ENCODE results near the gene ERP29. TPM values are rescaled to one million over a fixed set of nuclear protein-coding genes. Genes with fewer than 3 reads are reported as not detected.
"Not testable (repeated sequence)": the region's sequence is repeated elsewhere in the genome, so short reads cannot be mapped to it uniquely, and the experiment has no call there.

ERP29 gene
- polyA plus RNA-seq, 1 donor from 2014 or later = 159 TPM

DNA sequence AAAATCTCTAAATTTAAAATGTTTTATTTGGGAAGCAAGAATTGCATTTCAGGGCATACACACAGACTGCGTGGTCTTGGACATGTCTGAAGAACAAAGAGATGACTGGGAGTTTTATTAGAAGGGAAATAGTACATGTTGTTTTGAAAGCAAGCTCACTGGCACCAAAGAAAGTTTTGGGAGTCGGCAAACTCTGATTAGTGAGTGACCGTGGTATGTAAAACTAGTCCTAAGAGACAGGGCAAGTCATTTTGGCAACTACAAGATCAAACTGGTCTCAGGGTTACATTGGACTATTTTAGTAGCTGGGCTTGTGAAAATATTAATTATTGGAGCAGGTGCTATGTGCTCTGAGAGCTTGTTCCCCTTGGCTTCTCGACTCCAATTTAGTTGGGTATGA, 15.2 kb upstream of the ERP29 start:
- TF ChIP-seq RAD21 (conservative IDR thresholded peaks at IDR 0.05) (no peak), EP300 (conservative IDR thresholded peaks at IDR 0.05; ENCODE audit: poor library complexity, severe bottlenecking) (no peak), MXI1 (conservative IDR thresholded peaks at IDR 0.05; ENCODE audit: poor library complexity, severe bottlenecking) (no peak), EZH2 (IDR thresholded peaks at IDR 0.05; ENCODE audit: borderline replicate concordance, insufficient read depth, low read length, poor library complexity, severe bottlenecking) (no peak), SMC3 (conservative IDR thresholded peaks at IDR 0.05; ENCODE audit: poor library complexity) (no peak), TAF1 (IDR thresholded peaks at IDR 0.05; ENCODE audit: low read depth) (no peak), POLR2AphosphoS5 (IDR thresholded peaks at IDR 0.05) (no peak)
- TF ChIP-seq, protein P1, sequence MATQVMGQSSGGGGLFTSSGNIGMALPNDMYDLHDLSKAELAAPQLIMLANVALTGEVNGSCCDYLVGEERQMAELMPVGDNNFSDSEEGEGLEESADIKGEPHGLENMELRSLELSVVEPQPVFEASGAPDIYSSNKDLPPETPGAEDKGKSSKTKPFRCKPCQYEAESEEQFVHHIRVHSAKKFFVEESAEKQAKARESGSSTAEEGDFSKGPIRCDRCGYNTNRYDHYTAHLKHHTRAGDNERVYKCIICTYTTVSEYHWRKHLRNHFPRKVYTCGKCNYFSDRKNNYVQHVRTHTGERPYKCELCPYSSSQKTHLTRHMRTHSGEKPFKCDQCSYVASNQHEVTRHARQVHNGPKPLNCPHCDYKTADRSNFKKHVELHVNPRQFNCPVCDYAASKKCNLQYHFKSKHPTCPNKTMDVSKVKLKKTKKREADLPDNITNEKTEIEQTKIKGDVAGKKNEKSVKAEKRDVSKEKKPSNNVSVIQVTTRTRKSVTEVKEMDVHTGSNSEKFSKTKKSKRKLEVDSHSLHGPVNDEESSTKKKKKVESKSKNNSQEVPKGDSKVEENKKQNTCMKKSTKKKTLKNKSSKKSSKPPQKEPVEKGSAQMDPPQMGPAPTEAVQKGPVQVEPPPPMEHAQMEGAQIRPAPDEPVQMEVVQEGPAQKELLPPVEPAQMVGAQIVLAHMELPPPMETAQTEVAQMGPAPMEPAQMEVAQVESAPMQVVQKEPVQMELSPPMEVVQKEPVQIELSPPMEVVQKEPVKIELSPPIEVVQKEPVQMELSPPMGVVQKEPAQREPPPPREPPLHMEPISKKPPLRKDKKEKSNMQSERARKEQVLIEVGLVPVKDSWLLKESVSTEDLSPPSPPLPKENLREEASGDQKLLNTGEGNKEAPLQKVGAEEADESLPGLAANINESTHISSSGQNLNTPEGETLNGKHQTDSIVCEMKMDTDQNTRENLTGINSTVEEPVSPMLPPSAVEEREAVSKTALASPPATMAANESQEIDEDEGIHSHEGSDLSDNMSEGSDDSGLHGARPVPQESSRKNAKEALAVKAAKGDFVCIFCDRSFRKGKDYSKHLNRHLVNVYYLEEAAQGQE (IDR thresholded peaks at IDR 0.05; ENCODE audit: borderline replicate concordance) = no peak
- TF ChIP-seq, protein P2, sequence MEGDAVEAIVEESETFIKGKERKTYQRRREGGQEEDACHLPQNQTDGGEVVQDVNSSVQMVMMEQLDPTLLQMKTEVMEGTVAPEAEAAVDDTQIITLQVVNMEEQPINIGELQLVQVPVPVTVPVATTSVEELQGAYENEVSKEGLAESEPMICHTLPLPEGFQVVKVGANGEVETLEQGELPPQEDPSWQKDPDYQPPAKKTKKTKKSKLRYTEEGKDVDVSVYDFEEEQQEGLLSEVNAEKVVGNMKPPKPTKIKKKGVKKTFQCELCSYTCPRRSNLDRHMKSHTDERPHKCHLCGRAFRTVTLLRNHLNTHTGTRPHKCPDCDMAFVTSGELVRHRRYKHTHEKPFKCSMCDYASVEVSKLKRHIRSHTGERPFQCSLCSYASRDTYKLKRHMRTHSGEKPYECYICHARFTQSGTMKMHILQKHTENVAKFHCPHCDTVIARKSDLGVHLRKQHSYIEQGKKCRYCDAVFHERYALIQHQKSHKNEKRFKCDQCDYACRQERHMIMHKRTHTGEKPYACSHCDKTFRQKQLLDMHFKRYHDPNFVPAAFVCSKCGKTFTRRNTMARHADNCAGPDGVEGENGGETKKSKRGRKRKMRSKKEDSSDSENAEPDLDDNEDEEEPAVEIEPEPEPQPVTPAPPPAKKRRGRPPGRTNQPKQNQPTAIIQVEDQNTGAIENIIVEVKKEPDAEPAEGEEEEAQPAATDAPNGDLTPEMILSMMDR (IDR thresholded peaks at IDR 0.05; ENCODE audit: poor library complexity, severe bottlenecking) = no peak
- Histone ChIP-seq H3K9me3 (ENCODE audit: low read length) (no peaks in the 10 kb centered on the region), H4K20me1 (ENCODE audit: insufficient read depth) (no peaks in the 10 kb centered on the region), H3K36me3 (ENCODE audit: insufficient read depth, low read length) (no peaks in the 10 kb centered on the region), H3K9ac (ENCODE audit: low read length) (no peak overlapping the region), H2AFZ (ENCODE audit: low read depth, low read length) (no peak overlapping the region), H3K4me3 (ENCODE audit: low read length) (no peak overlapping the region), H3K4me2 (ENCODE audit: low read length) (no peak overlapping the region), H3K27ac (ENCODE audit: low read length) (no peak overlapping the region), H3K79me2 (replicated peaks; ENCODE audit: insufficient read depth, low read length) (no peaks in the 10 kb centered on the region), H3F3A (ENCODE audit: insufficient read depth, low read length, poor library complexity, severe bottlenecking) (no peaks in the 10 kb centered on the region), H3K27me3 (ENCODE audit: insufficient read depth, low read depth, low read length) (no peaks in the 10 kb centered on the region), H3K9me2 (ENCODE audit: insufficient read depth, low read length) (no peaks in the 10 kb centered on the region)

DNA sequence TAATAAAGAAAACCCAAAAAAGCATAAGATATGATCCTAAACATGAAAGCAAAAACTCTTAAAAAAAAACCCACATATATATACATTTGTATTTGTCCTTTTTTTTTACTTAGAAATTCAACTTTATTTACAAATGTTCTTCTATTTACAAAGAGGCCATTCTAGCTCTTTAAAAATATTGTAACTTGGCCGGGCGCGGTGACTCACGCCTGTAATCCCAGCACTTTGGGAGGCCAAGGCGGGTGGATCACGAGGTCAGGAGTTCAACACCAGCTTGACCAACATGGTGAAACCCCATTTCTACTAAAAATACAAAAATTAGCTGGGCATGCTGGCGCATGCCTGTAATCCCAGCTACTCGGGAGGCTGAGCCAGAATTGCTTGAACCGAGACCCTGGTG, 14.1 kb upstream of the ERP29 start:
- H2AFZ ChIP-seq (ENCODE audit: low read depth, low read length); H3K9ac ChIP-seq (ENCODE audit: low read length); H4K20me1 ChIP-seq (ENCODE audit: insufficient read depth); H3K27me3 ChIP-seq (ENCODE audit: insufficient read depth, low read depth, low read length); H3K27ac ChIP-seq (ENCODE audit: low read length); H3K36me3 ChIP-seq (ENCODE audit: insufficient read depth, low read length); H3K9me3 ChIP-seq (ENCODE audit: low read length); H3K4me3 ChIP-seq (ENCODE audit: low read length); H3K79me2 ChIP-seq (replicated peaks; ENCODE audit: insufficient read depth, low read length); H3K4me2 ChIP-seq (ENCODE audit: low read length); H3F3A ChIP-seq (ENCODE audit: insufficient read depth, low read length, poor library complexity, severe bottlenecking); H3K9me2 ChIP-seq (ENCODE audit: insufficient read depth, low read length): not testable (repeated sequence)

DNA sequence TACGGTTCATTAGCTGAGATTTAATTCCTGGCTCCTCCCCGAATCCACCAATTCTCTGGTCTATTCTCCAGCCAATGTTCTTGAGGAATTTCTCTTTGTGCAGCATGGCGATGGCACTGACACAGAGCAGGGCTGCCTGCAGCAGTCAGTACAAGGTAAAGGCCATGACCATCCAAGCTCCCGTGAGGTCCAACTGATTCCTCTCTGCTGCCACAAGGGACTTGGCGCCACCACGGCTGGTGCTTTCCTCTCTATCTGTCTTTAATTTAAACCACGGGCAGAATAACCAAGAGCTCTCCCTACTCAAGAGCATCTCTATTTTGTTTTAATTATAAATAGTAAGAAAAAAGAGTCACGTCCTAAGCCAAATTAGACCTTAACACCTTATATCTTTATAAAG, 12.4 kb upstream of the ERP29 start:
- Histone ChIP-seq H4K20me1 (ENCODE audit: insufficient read depth) (no peaks in the 10 kb centered on the region), H3K9ac (ENCODE audit: low read length) (no peak overlapping the region), H3K27ac (ENCODE audit: low read length) (no peak overlapping the region)

More for the DNA sequence above, 12.4 kb upstream of the ERP29 start:
- Histone ChIP-seq H3K9me3 (ENCODE audit: low read length) (no peaks in the 10 kb centered on the region), H3K27me3 (ENCODE audit: insufficient read depth, low read depth, low read length) (no peaks in the 10 kb centered on the region), H3K36me3 (ENCODE audit: insufficient read depth, low read length) (no peaks in the 10 kb centered on the region), H2AFZ (ENCODE audit: low read depth, low read length) (no peak overlapping the region), H3K79me2 (replicated peaks; ENCODE audit: insufficient read depth, low read length) (no peaks in the 10 kb centered on the region), H3K4me3 (ENCODE audit: low read length) (no peak overlapping the region), H3K4me2 (ENCODE audit: low read length) (no peak overlapping the region), H3K9me2 (ENCODE audit: insufficient read depth, low read length) (no peaks in the 10 kb centered on the region), H3F3A (ENCODE audit: insufficient read depth, low read length, poor library complexity, severe bottlenecking) (no peaks in the 10 kb centered on the region)
- TF ChIP-seq, protein P1 (IDR thresholded peaks at IDR 0.05; ENCODE audit: borderline replicate concordance) = no peak
- TF ChIP-seq EZH2 (IDR thresholded peaks at IDR 0.05; ENCODE audit: borderline replicate concordance, insufficient read depth, low read length, poor library complexity, severe bottlenecking) = no peak
- TF ChIP-seq POLR2AphosphoS5 (IDR thresholded peaks at IDR 0.05) = no peak
- no peak for TF ChIP-seq RAD21 (conservative IDR thresholded peaks at IDR 0.05)
- TF ChIP-seq, protein P2 (IDR thresholded peaks at IDR 0.05; ENCODE audit: poor library complexity, severe bottlenecking) = no peak
- no peak for TF ChIP-seq SMC3 (conservative IDR thresholded peaks at IDR 0.05; ENCODE audit: poor library complexity)
- TF ChIP-seq TAF1 (IDR thresholded peaks at IDR 0.05; ENCODE audit: low read depth) = no peak

Measured in neural cell (in vitro differentiated cells).